Panc1 (cell line): Measurements from ENCODE around the gene CLCN1.

Source experiments
- CTCF ChIP-seq: fragments of 450-650 bp; IDR thresholded peaks from 2 replicates; pipeline ENCODE4 v1.5.1; 2017; ENCODE audit warnings: mild to moderate bottlenecking
- SIN3A ChIP-seq: IDR thresholded peaks from 2 replicates; pipeline ENCODE4 v1.6.1; 2012; ENCODE audit warnings: low read depth, mild to moderate bottlenecking, low read length, moderate library complexity, borderline replicate concordance; ENCODE audit not compliant: insufficient read depth
- TCF7L2 ChIP-seq: IDR thresholded peaks from 2 replicates; pipeline ENCODE4 v1.6.1; 2011; ENCODE audit warnings: mild to moderate bottlenecking, low read depth, low read length, inconsistent platforms

GRCh38 chr7:143343596-143343995, 27.7 kb downstream of the CLCN1 start:
- TF ChIP-seq SIN3A (no peak), CTCF (no peak), TCF7L2 (no peak)
